Medulla oblongata (tissue), 1 donor: Measurements from ENCODE around the gene PRKN.

Experiments
- DNase-seq: peaks from one replicate; pipeline ENCODE4 v3.0.0-alpha.2; 2015; ENCODE audit errors: extremely low spot score

Gene PRKN

GRCh38 chr6:162727322-162728182, at the start of gene PRKN, which contains the start of gene PACRG:
TSS of gene PRKN (minus strand) at chr6:162727766.
TSS of gene PACRG (plus strand) at chr6:162727974.
- peak; percentile 99 for DNase-seq

DNA sequence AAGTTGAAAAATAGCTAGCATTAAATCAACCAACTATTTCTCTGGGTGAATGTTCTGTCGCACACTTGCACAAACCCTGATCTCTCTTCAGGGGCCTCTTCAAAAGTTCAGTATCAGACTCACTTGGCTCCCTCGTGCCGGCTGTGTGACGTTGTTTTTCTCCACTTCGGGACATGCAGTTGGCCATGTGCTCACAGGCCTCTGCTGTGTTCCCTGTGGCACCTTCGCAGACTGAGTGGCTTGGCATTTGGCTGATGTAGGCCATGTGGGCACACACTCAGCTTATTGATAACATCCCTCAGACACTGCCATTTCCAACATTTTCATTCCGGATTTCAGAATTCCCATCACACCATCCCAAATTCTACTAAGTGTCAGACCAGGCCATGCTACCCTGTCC, 49.5 kb upstream of the PRKN start:
- DNase-seq, result no peak

DNA sequence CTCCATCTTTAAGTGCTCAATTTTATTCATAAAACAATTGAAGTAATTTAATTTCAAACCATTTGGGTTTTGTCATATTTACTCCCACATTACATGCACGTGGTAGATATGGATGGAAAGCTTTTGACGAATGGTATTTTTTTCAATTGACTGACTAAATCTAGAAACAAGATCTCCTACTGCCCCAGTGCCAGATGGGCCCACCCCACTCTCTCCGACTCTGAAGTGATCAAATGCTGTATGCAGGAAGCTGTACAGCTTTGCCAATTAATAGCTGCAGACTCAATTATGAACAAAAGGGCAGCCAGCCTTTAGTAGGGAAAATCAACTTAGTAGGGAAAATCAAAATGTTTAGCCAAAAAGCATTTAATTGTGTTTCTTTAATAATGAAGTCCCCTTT, 46.4 kb upstream of the PRKN start:
- no peak for DNase-seq

GRCh38 chr6:162772466-162772865, 44.9 kb upstream of the PRKN start:
- peak; percentile 3 for DNase-seq

DNA sequence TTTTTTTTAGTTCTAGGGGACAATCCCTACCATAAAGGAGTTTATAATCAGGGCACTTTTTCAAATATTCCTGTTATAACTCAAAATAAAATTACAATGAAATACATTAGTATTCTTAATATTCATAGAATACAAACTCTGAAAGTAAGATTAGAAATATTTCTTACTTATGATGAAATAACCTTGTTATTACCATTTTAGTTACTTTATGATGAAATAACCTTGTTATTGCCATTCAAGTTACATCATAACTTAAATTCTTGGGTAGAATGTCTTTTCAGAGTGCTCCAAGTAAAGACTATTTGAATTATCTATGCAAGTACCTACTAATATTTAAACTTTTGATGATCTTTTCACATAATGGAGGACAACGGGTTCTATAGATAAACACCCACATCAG, 43.4 kb upstream of the PRKN start:
- DNase-seq, result no peak

- no peak for DNase-seq
Observed at GRCh38 chr6:162770136-162770535, 42.6 kb upstream of the PRKN start.

- no peak for DNase-seq
Observed at GRCh38 chr6:162753775-162754174, 26.2 kb upstream of the PRKN start.

GRCh38 chr6:162751211-162751859, 23.8 kb upstream of the PRKN start:
- no peak for DNase-seq

DNA sequence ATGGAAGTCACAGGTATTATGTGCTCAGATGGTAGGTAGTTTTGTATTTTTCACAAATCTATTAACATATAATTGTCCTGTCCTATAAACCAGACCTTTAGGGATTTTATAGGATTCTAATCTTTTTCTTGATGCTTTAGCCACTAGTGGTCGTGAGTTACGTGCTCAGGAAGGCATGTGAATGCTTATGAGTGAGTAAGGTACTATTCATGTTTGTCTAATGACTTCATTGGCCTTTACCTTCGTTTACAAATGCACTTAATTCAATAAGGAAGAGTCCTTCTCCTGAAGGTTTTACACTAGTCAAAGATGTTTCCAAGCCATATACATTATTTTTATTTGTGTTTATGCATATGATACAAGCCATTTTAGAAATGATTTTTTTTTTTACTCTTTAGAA, 23.2 kb upstream of the PRKN start:
- DNase-seq, result no peak

DNA sequence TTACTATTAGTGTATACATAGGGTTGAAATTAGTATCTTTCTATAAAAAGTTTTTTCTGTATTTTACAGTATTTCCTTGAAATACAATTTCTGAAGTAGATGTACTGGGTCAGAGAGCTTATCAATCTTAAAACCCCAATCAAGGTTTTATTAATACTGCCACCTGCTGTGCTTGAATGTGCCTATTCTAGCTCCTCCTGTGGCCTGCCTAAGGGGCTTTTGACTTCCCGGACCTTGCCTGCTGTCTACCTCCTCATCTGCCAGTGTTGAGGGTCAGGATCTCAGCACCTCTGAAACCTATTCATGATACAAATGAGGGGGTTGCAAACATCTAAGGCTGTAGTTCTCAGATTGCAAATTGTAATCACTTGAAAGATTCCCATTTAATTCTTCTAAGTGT, 9.4 kb upstream of the PRKN start:
- DNase-seq, result no peak

GRCh38 chr6:162733489-162733888, 5.9 kb upstream of the PRKN start:
- no peak for DNase-seq

DNA sequence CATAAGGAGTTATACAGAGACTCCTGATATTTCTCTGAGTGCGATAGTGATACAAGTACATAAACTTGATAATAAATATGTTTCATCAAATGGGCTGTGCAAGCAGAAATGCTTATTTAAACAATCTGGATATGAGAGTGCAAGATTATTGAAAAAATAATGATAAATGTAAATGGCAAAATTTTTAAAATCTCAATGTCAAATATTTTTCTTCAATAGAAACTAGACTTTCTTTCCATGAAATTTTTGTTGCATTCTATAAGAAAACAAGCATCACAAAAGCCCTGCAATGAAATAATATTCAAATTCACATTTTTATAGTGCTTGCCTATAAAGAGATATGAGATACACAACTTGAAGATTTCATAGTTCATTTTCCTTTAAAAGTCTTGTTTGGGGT, 2.9 kb upstream of the PRKN start:
- no peak for DNase-seq

- no peak for DNase-seq
Observed at GRCh38 chr6:162728706-162729105, 1.1 kb upstream of the PRKN start.

DNA sequence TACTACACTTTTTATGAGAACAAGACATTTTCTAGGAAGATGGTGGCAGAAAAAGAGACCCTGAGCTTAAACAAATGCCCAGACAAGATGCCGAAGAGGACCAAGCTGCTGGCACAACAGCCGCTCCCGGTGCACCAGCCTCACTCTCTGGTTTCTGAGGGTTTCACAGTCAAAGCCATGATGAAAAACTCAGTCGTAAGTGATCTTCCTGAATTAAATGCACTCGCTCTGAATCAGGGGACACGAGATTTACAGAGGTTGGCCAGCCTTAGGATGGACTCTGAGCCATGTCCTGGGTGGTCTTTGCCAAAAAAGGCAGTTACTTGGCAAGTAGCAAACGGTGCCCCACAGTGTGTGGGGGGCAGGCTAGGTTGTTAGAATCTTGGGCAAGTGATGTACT, 631 bp upstream of the PRKN start:
- DNase-seq, result peak; percentile 46

GRCh38 chr6:162726947-162727321, 632 bp downstream of the PRKN start:
- DNase-seq, result peak; percentile 16

GRCh38 chr6:162722633-162723032, 4.9 kb downstream of the PRKN start:
- DNase-seq, result no peak

DNA sequence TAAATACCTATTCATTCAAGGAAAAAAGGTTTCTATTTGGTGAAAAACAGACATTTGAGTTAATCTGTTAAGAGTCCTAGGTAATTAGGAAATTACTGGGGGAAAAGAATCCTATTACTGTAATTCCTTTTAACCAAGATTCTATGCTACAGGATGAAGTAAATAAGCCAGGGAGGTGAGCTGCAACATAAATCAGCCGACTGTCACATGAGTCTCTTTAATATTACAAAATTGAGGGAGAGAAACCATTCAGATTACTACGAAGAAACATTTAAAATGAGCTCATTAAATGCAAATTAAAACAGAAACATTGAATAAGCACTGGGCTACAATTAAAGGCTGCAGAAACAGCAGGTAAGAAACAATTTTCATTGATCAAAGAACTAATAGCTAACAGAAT, 5.3 kb downstream of the PRKN start:
- no peak for DNase-seq

- no peak for DNase-seq
Observed at GRCh38 chr6:162721404-162721687, 6.2 kb downstream of the PRKN start.

GRCh38 chr6:162719528-162719927, 8.0 kb downstream of the PRKN start:
- no peak for DNase-seq

GRCh38 chr6:162715601-162716000, 12.0 kb downstream of the PRKN start:
- no peak for DNase-seq

DNA sequence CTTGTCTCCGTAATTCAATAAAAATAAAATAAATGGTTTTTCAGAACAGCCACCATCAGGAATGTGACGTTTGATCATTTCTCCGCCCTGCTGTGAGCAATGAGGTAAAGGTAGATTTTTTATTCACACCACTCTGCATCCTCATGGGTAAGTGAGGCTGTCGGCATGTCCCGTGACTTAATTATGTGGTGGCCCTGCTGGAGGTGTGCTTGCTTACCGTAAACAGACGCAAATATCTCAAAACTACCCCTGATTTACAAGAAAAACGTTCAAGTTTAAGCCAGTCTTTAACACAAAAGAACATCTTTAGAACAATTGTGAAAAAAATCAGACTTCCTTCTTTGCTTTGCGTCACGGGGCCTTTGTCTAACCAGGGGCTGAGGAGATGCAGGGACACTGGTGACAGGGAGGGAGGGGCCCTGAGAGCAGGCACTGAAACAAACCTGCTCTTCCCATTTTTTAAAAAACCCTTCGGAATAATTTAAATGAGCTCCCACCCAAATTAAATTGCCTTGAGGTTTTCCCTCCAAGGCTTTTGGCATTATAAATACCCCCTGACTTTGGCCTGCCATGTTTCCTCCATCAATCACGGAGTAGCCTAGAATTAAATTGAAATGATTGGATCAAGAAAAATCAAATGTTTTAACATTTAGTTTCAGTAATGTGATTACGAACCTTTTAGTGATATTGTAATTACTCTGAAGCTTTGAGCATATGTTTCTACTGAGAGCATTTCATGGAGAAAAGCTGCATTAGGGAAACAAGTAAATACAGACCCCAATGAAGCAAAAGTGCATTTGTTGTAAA, 13.4 kb downstream of the PRKN start:
- peak; percentile 62 for DNase-seq

DNA sequence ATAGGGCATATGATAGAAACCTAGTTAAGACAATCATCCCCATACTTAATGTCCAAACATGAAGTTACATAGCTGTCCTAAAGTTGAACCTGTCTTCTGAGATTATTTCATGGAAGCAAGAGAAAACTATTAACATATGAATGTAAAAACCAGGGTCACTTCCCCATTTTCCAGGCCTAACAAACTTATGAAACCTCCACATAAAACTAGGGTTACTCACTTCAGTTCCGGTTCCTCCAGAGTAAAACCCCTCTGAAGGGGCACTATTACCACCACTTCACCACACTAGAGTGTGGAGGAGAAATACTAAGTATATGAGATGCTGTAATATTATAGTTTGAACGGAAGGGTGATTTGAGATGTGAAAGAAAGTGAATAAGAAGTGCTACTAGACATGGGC, 14.9 kb downstream of the PRKN start:
- no peak for DNase-seq

GRCh38 chr6:162711376-162711775, 16.2 kb downstream of the PRKN start:
- no peak for DNase-seq
